ENCODE data around the gene SYNGR3.

GRCh38 chr16:2003827-2004641, 14.3 kb downstream of the SYNGR3 start:
- TF ChIP-seq POLR2A (IDR thresholded peaks at IDR 0.05; ENCODE audit: low read length) (no peak), GATA1 (IDR thresholded peaks at IDR 0.05; ENCODE audit: low read depth, low read length) (no peak)

Measured in erythroblast (primary cell).